ENCODE data around the gene PRICKLE1. TPM values are rescaled to one million over a fixed set of nuclear protein-coding genes. Genes with fewer than 3 reads are reported as not detected.

Gene PRICKLE1
- total RNA-seq: not detected

DNA sequence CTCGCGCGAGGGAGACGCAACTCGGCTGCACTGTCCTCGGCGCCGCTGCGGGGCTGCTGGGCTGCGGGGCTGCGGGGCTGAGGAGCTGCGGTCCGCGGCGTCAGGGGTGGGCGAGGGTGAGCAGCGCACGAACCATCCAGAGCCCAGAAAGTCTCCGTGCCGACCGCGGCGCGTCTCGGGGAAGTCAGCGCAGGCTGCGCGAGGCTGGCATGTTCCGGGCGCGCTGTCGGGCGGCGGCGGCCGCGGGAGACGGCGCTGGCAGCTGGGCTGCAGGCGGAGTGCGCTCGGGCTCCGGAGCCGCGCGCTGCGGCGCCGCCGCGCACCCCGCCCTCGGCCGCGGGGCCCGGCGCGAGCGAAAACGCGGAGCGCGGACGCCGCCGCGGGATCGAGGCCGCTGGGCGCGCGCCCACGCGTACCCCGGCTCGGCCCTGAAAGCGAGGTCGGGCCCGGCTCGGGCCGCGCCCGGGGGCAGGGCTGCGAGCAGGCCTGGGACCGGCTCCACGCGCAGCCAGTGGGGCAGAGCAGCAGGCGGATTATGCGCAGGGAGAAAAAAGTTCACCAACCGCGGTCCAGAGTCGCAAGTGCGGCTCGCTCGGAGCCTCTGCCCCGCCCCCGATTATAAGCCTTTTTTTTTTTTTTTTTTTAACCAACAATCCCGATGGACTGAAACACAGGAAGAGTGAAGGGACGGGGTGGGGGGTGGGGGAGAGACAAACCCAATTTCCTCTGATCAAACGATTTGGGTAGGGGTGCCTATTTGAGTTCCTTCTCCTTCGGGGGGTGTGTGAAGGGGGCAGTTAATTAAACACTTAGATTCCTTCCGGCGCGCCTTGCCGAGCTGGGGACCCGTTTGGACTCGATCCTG, at the start of gene PRICKLE1:
PRICKLE1 (minus strand) TSS at position 282 of the 865 bp plus-strand sequence. CDS start 117,230 bp downstream, outside the sequence.
- H3K27ac Mint-ChIP-seq: no peak within 1 kb of the TSS
- H3K4me1 Mint-ChIP-seq (ENCODE audit: low read depth in 2 of 2): peaks cover 0 to 9% of the 10 kb centered on the region in 2 donors
- peaks cover 6% of the 10 kb centered on the region for H3K36me3 Mint-ChIP-seq
- H3K9me3 Mint-ChIP-seq: peaks cover 2% of the 10 kb centered on the region
- peak; percentile 45 to 70 for ATAC-seq
- H3K27me3 Mint-ChIP-seq: peaks cover 35 to 40% of the 10 kb centered on the region in 2 donors
- peak within 1 kb of the TSS; percentile 41 for H3K4me3 Mint-ChIP-seq
- no peak for DNase-seq (ENCODE audit: low spot score)

DNA sequence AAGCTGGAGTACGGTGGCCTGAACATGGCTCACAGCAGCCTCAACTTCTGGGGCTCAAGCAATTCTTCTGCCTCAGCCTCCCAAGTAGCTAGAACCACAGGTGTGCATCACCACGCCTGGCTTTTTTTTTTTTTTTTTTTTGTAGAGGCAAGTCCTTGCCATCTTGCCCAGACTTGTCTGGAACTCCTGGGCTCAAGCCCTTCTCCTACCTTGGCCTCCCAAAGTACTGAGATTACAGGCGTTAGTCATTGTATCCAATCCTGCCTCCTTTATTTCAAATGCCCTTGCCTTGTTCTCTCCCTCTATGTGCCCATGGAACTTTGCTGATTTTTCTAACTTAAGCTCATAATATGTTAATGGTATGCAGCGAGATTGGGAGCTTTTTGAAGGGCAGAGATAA, 49.2 kb upstream of the PRICKLE1 start:
- Mint-ChIP-seq H3K4me3 (no peak overlapping the region), H3K36me3 (no peaks in the 10 kb centered on the region), H3K4me1 (ENCODE audit: low read depth in 2 of 2) (no peaks in the 10 kb centered on the region), H3K9me3 (peaks cover 3% of the 10 kb centered on the region), H3K27me3 (peaks cover 0 to 6% of the 10 kb centered on the region in 2 donors), H3K27ac (no peak overlapping the region)
- no peak for DNase-seq (ENCODE audit: low spot score)
- no peak for ATAC-seq

DNA sequence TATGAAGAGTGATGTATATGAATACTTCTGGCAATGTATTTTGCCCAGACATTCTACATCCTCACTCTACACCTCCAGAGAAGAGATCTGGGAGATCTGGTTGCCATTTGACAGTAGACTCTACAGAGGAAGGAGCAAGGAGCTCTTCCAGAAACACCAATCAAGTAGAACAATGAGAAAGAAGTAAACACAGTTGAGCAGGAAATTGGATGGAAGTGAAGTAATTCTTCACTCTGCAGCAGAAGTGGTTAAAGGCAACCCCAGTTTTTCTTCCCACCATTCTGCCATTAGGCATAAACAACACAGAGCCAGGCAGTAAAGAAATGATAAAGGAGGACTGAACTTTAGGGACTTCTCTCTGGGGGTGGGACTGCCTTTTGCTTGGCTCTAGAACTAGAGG, 48.5 kb upstream of the PRICKLE1 start:
- DNase-seq (ENCODE audit: low spot score) (no peak), ATAC-seq (no peak)
- peaks cover 3% of the 10 kb centered on the region for H3K9me3 Mint-ChIP-seq
- no peak overlapping the region for H3K27ac Mint-ChIP-seq
- no peak overlapping the region for H3K4me3 Mint-ChIP-seq
- H3K27me3 Mint-ChIP-seq: peaks cover 0 to 6% of the 10 kb centered on the region in 2 donors
- no peaks in the 10 kb centered on the region for H3K36me3 Mint-ChIP-seq
- H3K4me1 Mint-ChIP-seq (ENCODE audit: low read depth in 2 of 2): no peaks in the 10 kb centered on the region

DNA sequence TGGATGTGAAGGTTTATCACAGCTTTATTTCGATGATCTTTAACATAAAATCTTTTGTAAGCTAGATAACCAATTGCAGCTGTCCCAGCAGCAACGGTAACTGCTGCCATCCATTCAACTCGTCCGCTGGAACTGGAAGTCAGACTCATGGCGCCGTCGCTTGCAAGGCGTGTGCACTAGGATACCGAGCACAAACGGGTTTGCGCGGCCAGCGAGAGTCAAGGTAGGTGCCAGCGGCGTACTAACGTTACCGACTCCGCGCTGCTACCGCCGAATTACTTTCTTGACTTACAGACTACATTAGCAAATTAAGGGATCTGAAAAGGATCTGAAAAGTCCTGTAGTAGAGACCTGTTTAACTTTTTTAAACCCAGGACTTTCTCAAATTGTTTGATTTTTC, 47.4 kb upstream of the PRICKLE1 start:
- H3K27ac Mint-ChIP-seq: no peak overlapping the region
- H3K9me3 Mint-ChIP-seq: peaks cover 3% of the 10 kb centered on the region
- no peaks in the 10 kb centered on the region for H3K4me1 Mint-ChIP-seq (ENCODE audit: low read depth in 2 of 2)
- H3K36me3 Mint-ChIP-seq: no peaks in the 10 kb centered on the region
- H3K4me3 Mint-ChIP-seq: no peak overlapping the region
- H3K27me3 Mint-ChIP-seq: no peaks in the 10 kb centered on the region
- ATAC-seq: no peak
- DNase-seq (ENCODE audit: low spot score): no peak

DNA sequence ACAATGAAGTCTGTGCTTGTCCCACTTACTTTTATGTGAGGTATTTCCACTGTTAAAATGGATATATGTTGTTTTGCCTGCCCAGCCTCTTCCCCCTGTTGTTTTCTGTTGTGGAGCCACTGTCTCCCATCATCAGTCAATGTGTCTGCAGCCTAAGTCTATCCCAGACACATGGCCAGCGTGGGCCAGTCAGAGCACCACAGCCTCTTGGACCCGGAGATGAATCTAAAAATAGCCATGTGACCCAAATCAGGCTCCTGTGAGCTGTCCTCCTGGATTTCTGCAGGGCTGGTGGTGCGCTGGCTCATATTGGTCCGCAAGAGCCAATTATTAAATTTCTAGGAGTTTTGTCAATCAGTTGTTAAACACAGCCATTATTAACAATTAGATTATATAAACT, 44.0 kb upstream of the PRICKLE1 start:
- H3K4me3 Mint-ChIP-seq: no peak overlapping the region
- H3K36me3 Mint-ChIP-seq: no peaks in the 10 kb centered on the region
- ATAC-seq: no peak
- H3K9me3 Mint-ChIP-seq: peaks cover 3% of the 10 kb centered on the region
- H3K4me1 Mint-ChIP-seq (ENCODE audit: low read depth in 2 of 2): no peaks in the 10 kb centered on the region
- no peaks in the 10 kb centered on the region for H3K27me3 Mint-ChIP-seq
- no peak for DNase-seq (ENCODE audit: low spot score)
- H3K27ac Mint-ChIP-seq: no peak overlapping the region

DNA sequence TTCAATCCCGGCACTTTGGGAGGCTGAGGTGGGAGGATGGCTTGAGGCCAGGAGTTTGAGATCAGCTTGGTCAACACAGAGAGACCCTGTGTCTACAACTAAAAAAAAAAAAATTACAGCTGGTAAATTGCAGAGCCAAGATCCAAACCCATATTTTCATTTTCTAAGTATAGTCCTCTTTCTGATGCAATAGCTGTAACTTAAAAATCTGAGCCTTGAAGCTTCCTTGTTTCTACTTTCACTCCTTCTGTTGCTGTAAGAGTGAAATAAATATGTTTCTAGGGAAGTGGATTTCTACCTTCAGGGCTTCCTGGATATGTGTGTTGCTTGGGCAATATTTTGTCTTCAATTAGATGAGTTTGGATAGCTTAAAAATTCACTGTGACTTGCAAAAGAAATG, 42.0 kb upstream of the PRICKLE1 start:
- Mint-ChIP-seq H3K4me3 (no peak overlapping the region), H3K27me3 (no peaks in the 10 kb centered on the region), H3K4me1 (ENCODE audit: low read depth in 2 of 2) (no peaks in the 10 kb centered on the region), H3K27ac (no peak overlapping the region), H3K9me3 (peaks cover 3% of the 10 kb centered on the region), H3K36me3 (no peaks in the 10 kb centered on the region)
- DNase-seq (ENCODE audit: low spot score): no peak
- no peak for ATAC-seq

DNA sequence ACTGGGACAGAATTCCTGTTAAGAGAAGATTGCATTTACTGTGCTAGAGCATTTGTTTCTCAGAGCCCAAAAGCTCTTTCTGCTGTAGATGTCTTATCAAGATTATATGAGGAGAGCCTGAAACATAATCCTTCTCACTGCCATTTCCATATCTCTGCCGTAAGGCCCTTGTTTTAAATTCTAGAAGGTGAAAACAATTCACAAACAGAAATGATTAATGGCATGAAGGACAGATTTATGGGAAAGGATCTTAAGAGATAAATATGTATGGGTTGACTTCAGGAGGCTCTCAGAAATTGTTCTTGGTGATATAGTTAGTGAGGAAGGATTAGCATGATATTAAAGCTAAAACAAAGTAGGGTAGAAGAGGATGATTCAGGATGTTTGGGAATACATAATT, 40.8 kb upstream of the PRICKLE1 start:
- ATAC-seq (no peak), DNase-seq (ENCODE audit: low spot score) (no peak)
- peaks cover 3% of the 10 kb centered on the region for H3K9me3 Mint-ChIP-seq
- no peak overlapping the region for H3K4me3 Mint-ChIP-seq
- no peak overlapping the region for H3K27ac Mint-ChIP-seq
- H3K36me3 Mint-ChIP-seq: no peaks in the 10 kb centered on the region
- H3K4me1 Mint-ChIP-seq (ENCODE audit: low read depth in 2 of 2): no peaks in the 10 kb centered on the region
- H3K27me3 Mint-ChIP-seq: no peaks in the 10 kb centered on the region

DNA sequence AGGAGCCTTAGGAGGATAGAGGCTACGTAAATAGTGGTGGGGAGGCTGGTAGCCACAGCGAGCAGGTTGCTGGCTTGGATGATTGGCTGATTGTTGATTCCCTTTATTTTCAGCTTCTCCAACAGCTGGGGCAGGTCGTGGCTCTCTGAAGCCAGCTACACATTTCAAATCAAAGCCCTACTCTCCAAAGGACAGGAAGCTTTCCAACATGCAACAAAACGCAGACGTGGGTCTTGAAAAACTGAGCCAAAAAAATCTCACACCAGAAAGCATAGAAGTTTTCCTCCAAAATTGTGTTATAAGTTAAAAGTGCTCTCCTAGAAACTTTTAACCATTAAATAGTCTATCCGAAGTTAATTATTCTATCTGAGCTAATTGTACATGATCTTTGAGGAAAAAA, 37.6 kb upstream of the PRICKLE1 start:
- no peak for ATAC-seq
- H3K4me1 Mint-ChIP-seq (ENCODE audit: low read depth in 2 of 2): no peaks in the 10 kb centered on the region
- no peaks in the 10 kb centered on the region for H3K36me3 Mint-ChIP-seq
- no peak for DNase-seq (ENCODE audit: low spot score)
- no peak overlapping the region for H3K27ac Mint-ChIP-seq
- H3K4me3 Mint-ChIP-seq: no peak overlapping the region
- H3K9me3 Mint-ChIP-seq: peaks cover 8% of the 10 kb centered on the region
- no peaks in the 10 kb centered on the region for H3K27me3 Mint-ChIP-seq

DNA sequence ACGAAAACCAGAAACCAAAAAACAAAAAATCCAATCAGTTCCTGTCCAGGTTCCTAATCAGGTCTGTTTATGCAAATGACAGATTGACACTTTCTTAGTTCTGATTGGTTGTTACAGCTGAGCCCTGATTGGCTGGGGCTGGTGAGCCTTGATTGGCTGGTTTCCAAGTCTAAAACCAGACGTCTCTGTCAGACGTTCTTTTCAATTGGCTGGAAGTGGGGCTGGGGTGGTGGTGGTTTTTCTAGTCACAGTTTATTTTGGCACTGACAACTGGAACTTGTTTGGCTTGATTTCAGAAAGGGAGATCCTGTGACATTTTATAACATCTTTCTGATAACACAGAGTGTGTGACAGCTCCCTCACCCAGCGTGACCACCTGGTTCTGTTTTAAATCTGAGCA, 36.1 kb upstream of the PRICKLE1 start:
- ATAC-seq: no peak
- Mint-ChIP-seq H3K4me1 (ENCODE audit: low read depth in 2 of 2) (no peaks in the 10 kb centered on the region), H3K36me3 (no peaks in the 10 kb centered on the region)

DNA sequence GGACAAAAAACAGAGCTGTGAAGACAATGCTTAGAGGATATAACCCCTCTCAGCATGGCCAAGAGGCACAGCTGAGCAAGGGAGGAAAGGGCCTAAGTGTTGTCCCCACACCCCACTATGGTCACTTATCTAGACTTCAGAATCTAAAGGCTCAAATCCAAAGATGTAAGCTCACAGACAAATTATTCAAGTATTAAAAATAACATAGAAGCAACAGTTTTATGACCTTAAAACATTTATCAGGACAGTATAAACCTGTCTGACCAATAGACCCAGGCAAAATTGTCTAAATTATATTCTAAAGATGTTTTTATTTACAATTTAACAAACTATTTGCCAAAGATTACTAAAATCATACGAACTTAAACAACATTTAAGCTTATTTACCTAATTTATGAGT, 28.1 kb upstream of the PRICKLE1 start:
- Mint-ChIP-seq H3K4me3 (no peak overlapping the region), H3K9me3 (peaks cover 17% of the 10 kb centered on the region), H3K4me1 (ENCODE audit: low read depth in 2 of 2) (no peaks in the 10 kb centered on the region), H3K36me3 (peaks cover 10% of the 10 kb centered on the region), H3K27me3 (no peaks in the 10 kb centered on the region), H3K27ac (no peak overlapping the region)
- no peak for DNase-seq (ENCODE audit: low spot score)
- ATAC-seq: no peak

More for the DNA sequence above, 36.1 kb upstream of the PRICKLE1 start:
- H3K27me3 Mint-ChIP-seq: no peaks in the 10 kb centered on the region
- H3K9me3 Mint-ChIP-seq: peaks cover 11% of the 10 kb centered on the region
- no peak overlapping the region for H3K4me3 Mint-ChIP-seq
- no peak for DNase-seq (ENCODE audit: low spot score)
- H3K27ac Mint-ChIP-seq: no peak overlapping the region

DNA sequence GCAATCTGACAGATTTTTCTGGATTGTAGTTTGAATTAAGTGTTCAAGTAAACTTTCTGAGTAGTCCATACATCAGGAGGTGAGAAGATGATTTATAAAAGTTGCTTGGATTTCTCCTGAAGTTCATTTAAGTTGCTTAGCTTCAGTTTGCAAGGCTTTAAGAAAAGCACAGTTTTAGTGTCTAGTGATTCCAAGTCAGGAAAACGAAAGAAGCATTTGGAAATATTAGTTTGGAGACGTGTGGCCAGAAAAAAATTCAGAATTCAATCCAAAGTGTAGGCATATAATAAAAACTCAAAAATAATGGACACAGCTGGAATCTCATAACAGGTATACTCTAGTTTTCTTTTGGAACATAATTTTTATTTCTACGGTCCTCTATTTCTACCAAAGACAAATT, 25.5 kb upstream of the PRICKLE1 start:
- ATAC-seq (no peak), DNase-seq (ENCODE audit: low spot score) (no peak)
- no peaks in the 10 kb centered on the region for H3K4me1 Mint-ChIP-seq (ENCODE audit: low read depth in 2 of 2)
- no peaks in the 10 kb centered on the region for H3K27me3 Mint-ChIP-seq
- H3K9me3 Mint-ChIP-seq: peaks cover 14% of the 10 kb centered on the region
- no peak overlapping the region for H3K27ac Mint-ChIP-seq
- H3K4me3 Mint-ChIP-seq: no peak overlapping the region
- peaks cover 10% of the 10 kb centered on the region for H3K36me3 Mint-ChIP-seq

DNA sequence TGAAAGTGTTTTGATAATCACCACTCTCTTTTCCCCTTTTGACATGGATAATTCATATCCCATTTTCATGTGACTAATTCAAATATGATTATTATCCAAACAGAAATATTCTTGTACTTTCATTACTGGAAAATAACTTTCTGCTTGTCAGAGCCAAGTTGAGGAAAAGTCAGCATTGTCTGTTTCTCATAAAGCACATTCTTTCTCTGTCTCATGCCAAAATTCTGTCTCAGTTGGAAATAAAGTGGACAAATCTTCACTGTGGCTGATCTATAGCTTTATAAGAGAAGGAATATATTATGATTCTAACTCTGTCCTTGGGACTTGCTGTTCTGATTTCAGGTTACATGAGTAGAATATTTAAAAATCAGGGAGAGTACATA, 22.7 kb upstream of the PRICKLE1 start:
- no peak for DNase-seq (ENCODE audit: low spot score)
- ATAC-seq: no peak
- Mint-ChIP-seq H3K4me1 (ENCODE audit: low read depth in 2 of 2) (no peaks in the 10 kb centered on the region), H3K4me3 (no peak overlapping the region), H3K27ac (no peak overlapping the region), H3K36me3 (no peaks in the 10 kb centered on the region), H3K27me3 (no peaks in the 10 kb centered on the region), H3K9me3 (peaks cover 11% of the 10 kb centered on the region)

DNA sequence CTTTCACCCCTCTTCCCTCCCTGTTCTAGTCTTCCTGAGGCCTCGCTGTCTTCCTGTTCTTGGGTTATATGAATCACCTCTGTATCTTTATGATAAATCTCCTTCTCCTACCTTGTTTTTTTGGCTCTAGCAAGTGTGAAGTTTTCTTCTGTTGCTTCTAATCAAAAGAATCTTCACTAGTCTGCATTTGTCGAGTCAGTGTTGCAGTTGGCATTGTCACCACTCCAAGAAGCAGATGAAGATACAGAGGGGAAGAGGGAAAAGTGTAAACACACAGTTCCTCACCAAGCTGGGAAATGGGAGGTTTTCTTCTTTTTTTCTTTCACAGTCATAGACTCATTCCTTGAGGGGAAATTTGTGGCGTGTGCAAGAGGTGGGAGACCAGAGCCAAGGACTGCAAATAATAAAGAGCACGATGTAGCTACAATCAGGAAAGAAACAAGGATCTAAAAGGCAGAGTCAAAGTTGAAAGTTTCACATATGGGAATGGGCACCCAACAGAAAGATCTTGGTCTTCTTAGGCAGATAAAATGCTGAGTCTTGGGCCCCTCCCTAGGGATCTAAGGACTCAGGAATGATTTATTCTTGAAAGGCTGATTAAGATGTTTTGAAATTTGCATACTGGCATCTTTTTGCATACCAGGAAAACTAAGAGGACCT, 22.2 kb upstream of the PRICKLE1 start:
- ATAC-seq (no peak), DNase-seq (ENCODE audit: low spot score) (no peak)
- Mint-ChIP-seq H3K27me3 (no peaks in the 10 kb centered on the region), H3K9me3 (peaks cover 11% of the 10 kb centered on the region), H3K27ac (no peak overlapping the region), H3K36me3 (no peaks in the 10 kb centered on the region), H3K4me3 (no peak overlapping the region), H3K4me1 (ENCODE audit: low read depth in 2 of 2) (no peaks in the 10 kb centered on the region)

DNA sequence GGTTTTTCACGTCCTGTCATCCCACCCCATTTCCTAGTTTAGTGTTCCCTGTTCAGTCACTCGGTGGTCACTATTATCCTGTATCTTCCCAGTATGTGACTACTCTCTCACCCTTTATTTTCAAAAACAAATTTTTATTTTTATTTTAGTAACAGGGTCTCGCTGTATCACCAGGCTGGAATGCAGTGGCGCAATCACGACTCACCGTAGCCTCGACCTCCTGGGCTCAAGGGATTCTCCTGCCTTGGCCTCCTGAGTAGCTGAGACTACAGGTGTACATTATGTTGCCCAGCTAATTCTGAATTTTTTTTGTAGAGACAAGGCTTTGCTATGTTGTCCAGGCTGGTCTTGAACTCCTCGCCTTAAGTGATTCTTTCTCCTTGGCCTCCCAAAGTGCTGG, 20.1 kb upstream of the PRICKLE1 start:
- no peak for ATAC-seq
- Mint-ChIP-seq H3K27ac (no peak overlapping the region), H3K36me3 (no peaks in the 10 kb centered on the region), H3K4me3 (no peak overlapping the region), H3K9me3 (peaks cover 8% of the 10 kb centered on the region), H3K27me3 (no peaks in the 10 kb centered on the region), H3K4me1 (ENCODE audit: low read depth in 2 of 2) (no peaks in the 10 kb centered on the region)
- DNase-seq (ENCODE audit: low spot score): no peak
